IMR-90 (cell line): Measurements from ENCODE around the gene SUB1. TPM values are rescaled to one million over a fixed set of nuclear protein-coding genes. Genes with fewer than 3 reads are reported as not detected.

ENCODE experiments used
- ATAC-seq: fragments of 200-7000 bp; cut with Tn5 transposase; 2 replicates; pipeline ENCODE4 v1.9.1; 2020; ENCODE audit warnings: low read depth, mild to moderate bottlenecking, moderate library complexity
- BruUV-seq: library from RNA; stranded (reverse); fragments of 400-500 nt; replicated peaks from 2 replicates; lab custom pipeline; 2021; lab: Mats Ljungman, UMichigan
- CTCF ChIA-PET: fragments of 300-600 bp; formaldehyde crosslinking; extraction: SDS; loops from one replicate; lab custom pipeline; 2021; ENCODE audit warnings: antibody characterized with exemption; lab: Yijun Ruan, JAX
- POLR2A ChIA-PET: fragments of 300-600 bp; sonication (Branson Sonifier 250); formaldehyde crosslinking; loops from one replicate; lab custom pipeline; 2022; ENCODE audit warnings: antibody characterized with exemption; ENCODE audit not compliant: unreplicated experiment; lab: Charles Lee
- DNase-seq: peaks from one replicate; pipeline ENCODE4 v3.0.0; 2013
- H2AFZ ChIP-seq: replicated peaks from 2 replicates; pipeline ENCODE3; 2013; ENCODE audit warnings: low read length, mild to moderate bottlenecking; ENCODE audit not compliant: poor library complexity
- H2AK5ac ChIP-seq: 2 replicates; pipeline ENCODE4 v1.6.1; 2013; ENCODE audit warnings: low read depth, low read length, inconsistent platforms
- H2AK9ac ChIP-seq: replicated peaks from 2 replicates; pipeline ENCODE3; 2013; ENCODE audit warnings: mild to moderate bottlenecking, low read depth, low read length, moderate library complexity; ENCODE audit not compliant: poor library complexity
- H2BK120ac ChIP-seq: 2 replicates; pipeline ENCODE4 v1.6.1; 2013; ENCODE audit warnings: low read depth, low read length, inconsistent platforms
- H2BK15ac ChIP-seq: 3 replicates; pipeline ENCODE4 v1.6.1; 2013; ENCODE audit warnings: low read depth, low read length, inconsistent platforms
- H2BK20ac ChIP-seq: 2 replicates; pipeline ENCODE4 v1.6.1; 2013; ENCODE audit warnings: low read depth, mild to moderate bottlenecking, inconsistent platforms, low read length, moderate library complexity
- H2BK5ac ChIP-seq: 2 replicates; pipeline ENCODE4 v1.6.1; 2013; ENCODE audit warnings: mild to moderate bottlenecking, low read depth, low read length, inconsistent platforms; ENCODE audit not compliant: poor library complexity, severe bottlenecking
- H3K14ac ChIP-seq: replicated peaks from 2 replicates; pipeline ENCODE4 v1.6.1; 2013; ENCODE audit warnings: low read depth, low read length, inconsistent platforms
- H3K18ac ChIP-seq: 2 replicates; pipeline ENCODE4 v1.6.1; 2013; ENCODE audit warnings: low read depth, low read length, control low read depth
- H3K23ac ChIP-seq: 2 replicates; pipeline ENCODE4 v1.6.1; 2013; ENCODE audit warnings: low read depth, low read length, inconsistent platforms
- H3K27ac ChIP-seq: 2 replicates; pipeline ENCODE4 v1.5.1; 2013; ENCODE audit warnings: mild to moderate bottlenecking, control low read depth, low read length; ENCODE audit not compliant: insufficient read depth
- H3K27me3 ChIP-seq: 2 replicates; pipeline ENCODE4 v1.6.1; 2013; ENCODE audit warnings: low read length; ENCODE audit not compliant: control insufficient read depth, insufficient read depth
- H3K36me3 ChIP-seq: 2 replicates; pipeline ENCODE4 v1.6.1; 2013; ENCODE audit warnings: low read length, mixed read lengths; ENCODE audit not compliant: control insufficient read depth, insufficient read depth
- H3K4ac ChIP-seq: 2 replicates; pipeline ENCODE4 v1.6.1; 2013; ENCODE audit warnings: low read depth, low read length, inconsistent platforms
- H3K4me1 ChIP-seq: 2 replicates; pipeline ENCODE4 v1.6.1; 2013; ENCODE audit warnings: low read length, mixed read lengths; ENCODE audit not compliant: control insufficient read depth, insufficient read depth
- H3K4me2 ChIP-seq: 2 replicates; pipeline ENCODE4 v1.6.1; 2013; ENCODE audit warnings: low read depth, mild to moderate bottlenecking, control low read depth, low read length, moderate library complexity
- H3K4me3 ChIP-seq: 2 replicates; pipeline ENCODE4 v1.5.1; 2013; ENCODE audit warnings: low read depth, mild to moderate bottlenecking, control low read depth, low read length, moderate library complexity; ENCODE audit not compliant: insufficient read depth
- H3K56ac ChIP-seq: 2 replicates; pipeline ENCODE4 v1.6.1; 2013; ENCODE audit warnings: low read length, inconsistent platforms; ENCODE audit not compliant: insufficient read depth; ENCODE audit errors: extremely low read depth
- H3K79me1 ChIP-seq, 2 experiments: 2 replicates each; pipeline ENCODE4 v1.6.1; 2013; ENCODE audit warnings: low read length in 2 of 2, inconsistent platforms in 1 of 2, low read depth in 1 of 2
- H3K9ac ChIP-seq: 2 replicates; pipeline ENCODE4 v1.6.1; 2013; ENCODE audit warnings: low read depth, low read length, control low read depth
- H3K9me1 ChIP-seq: 2 replicates; pipeline ENCODE4 v1.6.1; 2013; ENCODE audit warnings: low read length, inconsistent platforms; ENCODE audit not compliant: insufficient read depth
- H3K9me3 ChIP-seq: 2 replicates; pipeline ENCODE4 v1.6.1; 2013; ENCODE audit warnings: low read length; ENCODE audit not compliant: control insufficient read depth, insufficient read depth
- H4K20me1 ChIP-seq: 2 replicates; pipeline ENCODE4 v1.6.1; 2013; ENCODE audit warnings: low read length, inconsistent platforms; ENCODE audit not compliant: insufficient read depth
- H4K5ac ChIP-seq: 2 replicates; pipeline ENCODE4 v1.6.1; 2013; ENCODE audit warnings: mild to moderate bottlenecking, low read depth, low read length, control low read depth
- H4K8ac ChIP-seq, 2 experiments: 2 replicates each; pipeline ENCODE4 v1.6.1; 2013; ENCODE audit warnings: low read depth in 2 of 2, low read length in 2 of 2, control low read depth in 1 of 2, inconsistent platforms in 1 of 2
- H4K91ac ChIP-seq: 2 replicates; pipeline ENCODE4 v1.6.1; 2013; ENCODE audit warnings: low read depth, low read length, inconsistent platforms; ENCODE audit not compliant: insufficient read depth
- NFE2L2 ChIP-seq: fragments of 150-350 bp; IDR thresholded peaks from 2 replicates; pipeline ENCODE4 v1.6.1; 2016; ENCODE audit warnings: low read depth, mild to moderate bottlenecking, low read length
- RCOR1 ChIP-seq: IDR thresholded peaks from 2 replicates; pipeline ENCODE4 v1.6.1; 2012; ENCODE audit warnings: mild to moderate bottlenecking, low read length, improper control_type of control experiment; ENCODE audit not compliant: insufficient replicate concordance
- WGBS, 2 experiments: methylation state at CpG; one replicate each; pipeline versions ENCODE4 v1.1.5 to v1.1.7; 2013; ENCODE audit warnings: missing lambda C conversion rate in 2 of 2; ENCODE audit not compliant: insufficient read length in 1 of 2; ENCODE audit errors: extremely low coverage in 2 of 2; 5-methylcytosine and 5-hydroxymethylcytosine counted together
- dilution Hi-C: fragments of 300-500 bp; cut with HindIII; formaldehyde crosslinking; loops from one replicate; pipeline ENCODE4 v1.14.3; 2018; ENCODE audit warnings: low sequenced_read_pairs; ENCODE audit not compliant: unreplicated experiment
- in situ Hi-C: fragments of 300-500 bp; cut with MboI; formaldehyde crosslinking; loops from 3 replicates; pipeline ENCODE4 v1.14.3; 2019; ENCODE audit warnings: low sequenced_read_pairs, inconsistent platforms, mixed read lengths
- intact Hi-C: fragments of 100-400 bp; cut with micrococcal nuclease; formaldehyde crosslinking; loops from 2 replicates; pipeline ENCODE4 v1.10.0; 2022
- polyA plus RNA-seq, 3 experiments: library from polyadenylated mRNA; depleted of rRNA; stranded (reverse); fragments of >200 nt; gene quantifications; 2 replicates each; pipeline ENCODE4 v1.2.3, GENCODE V29; 2012; ENCODE audit warnings: low replicate concordance in 1 of 3
- total RNA-seq: library from RNA; depleted of rRNA; stranded (reverse); fragments of >200 nt; gene quantifications from 2 replicates; pipeline ENCODE4 v1.2.3, GENCODE V29; 2012

SUB1 gene
- total and polyA plus RNA-seq, 2 of the 4 experiments (the other 2 are of a cell fraction), result 19.5 to 155 TPM

GRCh38 chr5:32578363-32578762, 7.0 kb upstream of the SUB1 start:
- Histone ChIP-seq H3K27ac (no peak overlapping the region), H3K4me3 (no peak overlapping the region), H4K5ac (no peak overlapping the region), H3K36me3 (no peaks in the 10 kb centered on the region), H3K4ac (no peak overlapping the region), H2BK5ac (no peak overlapping the region), H4K20me1 (no peaks in the 10 kb centered on the region), H3K9ac (no peak overlapping the region), H2BK15ac (no peak overlapping the region), H3K9me1 (no peaks in the 10 kb centered on the region), H3K23ac (no peak overlapping the region), H3K4me2 (no peak overlapping the region), H2AK9ac (no peak overlapping the region), H3K79me1 (no peaks in the 10 kb centered on the region), H2BK20ac (no peak overlapping the region), H2AFZ (no peak overlapping the region), H3K27me3 (peaks cover 8% of the 10 kb centered on the region; the same call in 1 of the 2 replicates), H2AK5ac (no peak overlapping the region), H3K4me1 (peaks cover 4% of the 10 kb centered on the region), H4K8ac (no peak overlapping the region), H3K14ac (no peak overlapping the region), H3K18ac (no peak overlapping the region), H3K9me3 (no peaks in the 10 kb centered on the region), H4K91ac (no peak overlapping the region), H2BK120ac (no peak overlapping the region), H3K56ac (no peak overlapping the region)
- intact Hi-C loops, result no loop called here
- no TSS peak for BruUV-seq
- no peak for DNase-seq
- POLR2A ChIA-PET, result no interaction called here
- dilution Hi-C loops, result no loop called here
- in situ Hi-C loops, result no loop called here
- no CpG with 5 or more reads among the region's 3 CpGs for WGBS, 2 experiments
- no peak for ATAC-seq
- TF ChIP-seq NFE2L2, result no peak
- TF ChIP-seq RCOR1, result no peak
- CTCF ChIA-PET, result no interaction called here
